HL-60/S4 (cell line): ENCODE measurements around the gene RNF144B.
"Not testable (repeated sequence)": the region's sequence is repeated elsewhere in the genome, so short reads cannot be mapped to it uniquely, and the experiment has no call there.

Experiments used
- in situ Hi-C: fragments of 300-500 bp; cut with MboI; formaldehyde crosslinking; loops from 2 replicates; pipeline ENCODE4 v1.14.3; 2022; ENCODE audit warnings: low sequenced_read_pairs

The RNF144B gene

DNA sequence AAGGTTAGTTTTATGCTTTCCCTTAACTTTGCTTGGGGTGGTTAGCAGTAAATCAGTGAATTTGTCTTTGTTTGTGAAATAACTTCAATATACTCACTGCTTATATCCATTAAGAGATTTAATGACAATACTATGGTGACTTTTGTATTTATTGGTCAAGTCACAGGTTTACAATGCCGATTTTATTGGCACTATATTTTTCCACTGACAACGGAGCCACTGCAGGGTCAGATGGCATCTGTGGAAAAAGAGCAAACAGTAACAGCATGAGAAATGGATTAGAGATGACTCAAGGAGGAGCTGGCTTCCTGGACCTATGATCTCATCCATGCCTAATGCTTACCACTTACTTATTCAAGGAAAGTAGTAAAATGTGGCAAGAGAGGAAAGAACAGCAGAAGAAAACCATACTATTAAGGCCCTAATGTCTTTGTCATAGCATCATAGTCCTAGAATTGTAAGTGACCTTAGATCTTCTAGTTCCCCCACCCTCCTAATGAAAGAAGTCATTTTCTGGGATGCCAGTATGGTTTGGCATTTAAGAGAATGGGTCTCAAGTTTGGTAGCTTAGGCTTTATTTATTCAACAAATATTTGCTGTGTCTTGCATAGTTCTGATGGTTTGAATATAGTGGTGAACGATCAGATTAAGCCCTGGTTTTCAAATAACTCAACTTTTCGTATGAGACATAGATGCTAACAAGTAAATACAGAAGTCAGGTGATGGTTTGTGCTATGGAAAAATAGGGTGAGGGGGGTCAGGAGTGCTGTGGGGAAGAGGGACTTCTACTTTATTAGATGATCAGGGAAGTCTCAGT, 18.5 kb downstream of the RNF144B start:
- in situ Hi-C loops = no loop called here

DNA sequence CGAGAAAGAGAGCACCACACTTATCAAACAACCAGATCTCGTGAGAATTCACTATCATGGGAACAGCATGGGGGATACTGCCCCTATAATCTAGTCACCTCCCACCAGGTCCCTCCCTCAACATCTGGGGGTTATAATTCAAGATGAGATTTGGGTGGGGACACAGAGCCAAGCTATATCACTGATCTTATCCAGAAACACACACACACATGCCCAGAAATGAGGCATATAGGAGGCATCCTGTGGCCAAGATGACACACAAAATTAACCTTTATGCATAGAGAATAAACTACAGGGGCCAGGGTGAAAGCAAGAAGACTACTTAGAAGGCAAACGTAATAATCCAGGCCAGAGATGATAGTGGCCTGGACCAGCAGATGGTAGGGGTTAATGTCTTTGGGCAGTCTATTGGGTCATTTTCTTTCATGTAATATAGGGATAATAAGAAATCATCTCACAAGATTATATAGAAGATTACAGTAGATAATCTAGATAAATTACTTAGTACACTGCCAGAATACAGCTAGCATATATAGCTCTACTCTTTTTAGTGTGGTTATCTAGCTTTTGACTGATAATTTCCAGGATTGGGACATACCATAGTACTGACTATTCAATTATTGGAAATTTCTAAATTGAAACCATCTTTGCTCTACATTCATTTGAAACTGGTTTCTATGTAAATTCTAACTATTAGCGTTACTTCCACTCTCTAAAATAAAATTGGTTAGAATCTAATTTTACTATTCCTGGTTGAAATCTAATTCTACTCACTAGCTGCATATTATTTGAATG, 20.0 kb downstream of the RNF144B start:
- in situ Hi-C loops = no loop called here

DNA sequence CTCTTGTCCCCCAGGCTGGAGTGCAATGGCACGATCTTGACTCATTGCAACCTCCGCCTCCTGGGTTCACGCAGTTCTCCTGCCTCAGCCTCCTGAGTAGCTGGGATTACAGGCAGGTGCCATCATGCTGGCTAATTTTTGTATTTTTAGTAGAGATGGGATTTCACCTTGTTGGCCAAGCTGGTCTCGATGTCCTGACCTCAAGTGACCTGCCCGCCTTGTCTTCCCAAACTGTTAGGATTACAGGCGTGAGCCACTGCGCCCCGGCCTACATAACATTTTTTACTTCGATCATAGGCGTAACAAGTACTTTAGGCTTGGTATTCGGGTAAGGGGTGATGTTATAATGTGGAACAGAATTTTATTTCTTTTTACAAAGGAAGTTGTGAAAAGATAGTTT, 22.5 kb downstream of the RNF144B start:
- in situ Hi-C loops = not testable (repeated sequence)

- in situ Hi-C loops = no loop called here
Measured at GRCh38 chr6:18410412-18410811, 23.3 kb downstream of the RNF144B start.

DNA sequence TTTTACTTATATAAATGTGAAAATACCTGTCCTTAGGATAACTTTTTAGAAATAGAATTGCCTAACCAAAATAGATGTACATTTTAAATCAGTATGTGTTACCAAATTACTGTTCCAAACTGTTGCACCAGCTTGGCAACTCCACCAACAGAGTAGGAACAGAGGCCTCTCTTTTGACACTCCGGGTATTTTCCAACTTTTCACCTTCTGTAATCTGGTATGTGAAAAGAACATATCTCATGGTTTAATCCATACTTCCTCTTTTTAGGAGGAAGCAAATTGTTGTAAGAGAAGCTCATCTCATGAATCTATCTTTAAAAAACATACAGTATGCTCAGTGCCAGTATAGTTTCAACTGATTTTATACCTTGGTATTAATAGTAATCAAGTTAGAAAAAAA, 24.9 kb downstream of the RNF144B start:
- in situ Hi-C loops = no loop called here

DNA sequence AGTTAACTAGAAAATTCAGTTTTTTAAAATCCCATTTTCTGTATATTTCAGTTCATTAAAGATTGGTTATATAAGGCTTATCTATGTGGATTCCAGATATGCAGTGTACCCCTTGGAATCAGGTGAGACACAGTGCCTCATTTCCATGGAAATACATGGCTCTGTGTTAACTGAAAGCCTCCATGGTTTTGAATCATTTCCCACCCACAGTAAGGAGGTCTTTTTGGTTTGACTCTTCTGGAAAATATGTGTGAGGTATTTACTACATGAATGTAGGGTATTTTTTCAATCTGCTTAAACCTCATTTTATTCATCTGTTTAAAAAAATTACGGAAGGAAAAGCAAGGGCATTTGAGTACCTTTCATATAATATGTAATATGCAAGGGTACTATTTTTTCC, 25.5 kb downstream of the RNF144B start:
- in situ Hi-C loops = no loop called here

DNA sequence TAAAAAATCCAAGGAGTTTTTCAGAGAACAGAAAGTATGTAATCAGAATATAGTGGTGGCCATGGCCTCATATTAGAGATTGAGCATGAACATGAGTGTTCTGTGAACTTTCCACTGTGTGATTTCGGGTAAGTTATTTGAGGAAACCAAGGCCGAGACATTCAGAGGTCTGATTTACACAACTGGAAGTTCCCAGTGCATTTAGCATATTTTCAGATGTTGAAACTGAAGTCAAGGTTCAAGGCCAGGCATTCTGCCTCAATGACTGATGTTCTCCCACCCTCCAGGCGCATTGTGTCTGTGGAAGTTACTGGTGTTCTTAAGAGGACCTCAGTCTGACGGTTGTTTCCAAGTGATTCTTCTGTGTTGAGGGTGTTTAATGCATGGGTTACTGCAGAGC, 26.2 kb downstream of the RNF144B start:
- in situ Hi-C loops = no loop called here

DNA sequence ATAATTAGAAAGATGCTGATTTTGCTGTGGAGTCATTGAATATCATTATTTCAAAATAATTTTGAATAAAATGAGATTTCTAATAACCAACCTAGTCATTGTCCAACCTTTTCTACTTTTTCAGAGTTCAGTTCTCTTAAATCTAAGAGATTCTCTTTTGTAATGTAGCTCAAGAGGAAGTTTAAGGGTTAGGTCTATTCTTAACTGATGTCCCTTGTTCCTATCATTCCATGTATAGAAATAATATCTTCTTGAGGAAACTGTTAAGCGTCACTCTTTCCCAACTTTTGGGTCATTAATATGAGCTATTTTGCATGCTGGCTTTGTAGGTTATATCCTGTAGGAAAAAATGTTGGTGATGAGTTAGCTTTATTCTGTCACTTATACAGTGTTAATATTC, 27.0 kb downstream of the RNF144B start:
- in situ Hi-C loops = no loop called here

DNA sequence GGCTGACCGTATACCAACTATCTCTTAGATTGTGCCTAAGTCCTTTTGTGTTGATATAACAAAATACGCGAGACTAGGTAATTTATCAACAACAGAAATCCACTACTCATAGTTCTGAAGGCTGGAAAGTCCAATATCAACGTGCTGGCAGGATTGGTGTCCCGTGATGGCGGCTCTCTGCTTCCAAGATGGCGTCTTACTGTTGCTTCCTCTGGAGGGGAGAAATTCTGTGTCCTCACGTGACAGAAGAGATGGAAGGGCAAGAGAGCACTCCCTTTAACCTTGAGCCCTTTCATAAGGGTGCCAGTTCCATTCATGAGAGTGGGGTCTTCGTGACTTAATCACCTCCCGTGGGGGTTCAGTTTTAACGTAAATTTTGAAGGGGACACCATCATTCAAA, 28.1 kb downstream of the RNF144B start:
- in situ Hi-C loops = no loop called here

GRCh38 chr6:18415671-18416340, 28.7 kb downstream of the RNF144B start:
- in situ Hi-C loops = no loop called here

DNA sequence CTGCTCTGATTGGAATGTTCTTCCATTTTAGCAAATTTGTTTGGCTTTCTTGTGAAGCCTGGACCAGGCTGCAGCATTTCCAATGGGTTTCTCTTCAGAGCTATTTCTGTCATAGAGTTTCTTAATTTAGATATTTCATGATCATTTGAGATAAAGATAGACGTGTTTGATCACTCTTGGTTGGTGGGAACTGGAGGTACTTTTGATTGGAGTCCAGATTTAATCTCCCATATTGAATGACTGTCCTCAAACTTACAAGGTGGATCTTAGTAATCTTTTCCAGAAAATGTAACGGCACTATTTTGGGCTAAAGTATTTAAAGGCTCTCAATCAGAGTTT, 29.2 kb downstream of the RNF144B start:
- in situ Hi-C loops = no loop called here

DNA sequence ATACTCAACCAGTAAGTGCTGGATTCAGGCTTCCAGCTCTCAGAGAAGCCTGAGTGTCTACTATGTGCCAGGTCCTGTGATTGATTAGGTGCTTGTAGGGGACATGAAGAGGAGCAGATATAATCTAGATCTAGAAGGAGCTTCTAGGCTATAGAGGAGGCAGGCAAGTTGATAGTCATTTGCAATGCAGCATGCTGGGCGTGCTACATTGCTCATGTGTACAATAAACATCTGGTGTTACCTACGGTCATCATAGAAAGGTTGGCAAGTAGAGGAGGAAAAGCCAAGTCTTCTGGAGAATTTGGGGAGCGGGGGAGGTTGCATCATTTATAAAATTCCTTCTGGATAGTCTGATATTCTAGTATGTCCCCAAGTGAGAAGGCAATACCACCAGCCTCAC, 33.2 kb downstream of the RNF144B start:
- in situ Hi-C loops = no loop called here

GRCh38 chr6:18422136-18422535, 35.0 kb downstream of the RNF144B start:
- in situ Hi-C loops = no loop called here

GRCh38 chr6:18423426-18423825, 36.3 kb downstream of the RNF144B start:
- in situ Hi-C loops = no loop called here

GRCh38 chr6:18424201-18424600, 37.1 kb downstream of the RNF144B start:
- in situ Hi-C loops = no loop called here

- in situ Hi-C loops = no loop called here
Measured at GRCh38 chr6:18425218-18425617, 38.1 kb downstream of the RNF144B start.

DNA sequence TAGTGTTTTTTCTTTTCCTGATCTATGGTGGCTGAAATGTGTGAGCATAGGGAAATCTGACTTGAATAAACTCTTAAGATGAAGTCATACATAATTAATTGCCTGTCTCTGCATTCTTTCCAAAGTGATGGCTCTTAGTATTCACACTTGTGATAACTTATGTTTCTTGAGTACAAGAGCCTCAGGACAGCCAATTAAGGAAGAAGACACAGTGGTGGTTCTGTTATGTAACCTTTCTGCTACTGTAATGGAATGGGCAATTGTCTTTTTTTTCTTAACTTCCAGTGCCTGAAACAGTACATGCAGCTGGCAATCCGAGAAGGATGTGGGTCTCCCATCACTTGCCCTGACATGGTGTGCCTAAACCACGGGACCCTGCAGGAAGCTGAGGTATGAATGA, 40.1 kb downstream of the RNF144B start:
- in situ Hi-C loops = no loop called here

DNA sequence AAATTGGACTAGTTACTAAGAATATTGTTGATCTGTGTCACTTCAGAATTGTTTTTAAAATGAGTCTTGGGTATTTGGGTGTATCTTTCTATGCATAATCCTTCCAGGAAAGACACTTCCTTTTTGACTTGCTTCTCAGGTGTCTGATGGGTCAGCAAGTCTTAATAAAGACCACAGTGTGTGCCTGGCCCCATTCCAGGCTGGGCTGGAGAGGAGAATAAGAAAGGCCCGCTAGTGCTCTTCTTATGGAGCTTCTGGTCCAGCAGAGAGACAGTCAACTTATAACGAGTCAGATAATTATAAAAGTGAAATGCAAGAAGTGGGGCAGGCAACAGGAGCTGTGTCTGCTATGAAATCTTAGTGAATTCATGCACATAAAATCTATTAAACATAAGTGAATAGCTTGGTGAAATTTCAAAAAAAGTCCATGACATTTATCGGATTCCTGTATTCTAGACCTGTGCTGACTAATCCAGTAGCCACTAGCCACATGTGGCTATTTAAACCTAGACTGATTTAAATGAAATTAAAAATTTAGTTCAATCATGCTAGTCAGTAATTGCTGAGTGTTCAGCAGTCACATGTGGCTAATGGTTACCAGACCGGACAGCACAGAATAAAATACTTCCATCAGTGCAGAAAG, 42.6 kb downstream of the RNF144B start:
- in situ Hi-C loops = no loop called here

DNA sequence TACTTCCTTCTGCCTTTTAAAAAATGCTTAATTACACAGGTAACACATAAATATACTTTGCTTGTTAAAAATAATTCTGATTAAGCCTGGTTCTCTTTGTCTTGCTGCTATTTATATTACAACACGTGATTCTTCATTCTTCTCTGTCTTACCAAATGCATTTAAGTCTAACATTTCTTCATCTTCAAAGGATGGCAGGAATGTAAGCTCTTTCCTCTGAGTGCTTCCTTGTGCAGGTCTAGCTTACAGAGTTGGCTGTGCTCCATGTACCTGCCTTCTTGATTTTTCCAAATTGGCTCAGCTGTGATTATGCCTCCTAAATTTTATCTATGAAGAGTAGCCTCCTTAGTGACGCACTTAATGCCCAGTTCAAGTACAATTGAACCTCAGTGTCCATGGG, 44.4 kb downstream of the RNF144B start:
- in situ Hi-C loops = no loop called here

GRCh38 chr6:18432180-18432579, 45.0 kb downstream of the RNF144B start:
- in situ Hi-C loops = no loop called here

DNA sequence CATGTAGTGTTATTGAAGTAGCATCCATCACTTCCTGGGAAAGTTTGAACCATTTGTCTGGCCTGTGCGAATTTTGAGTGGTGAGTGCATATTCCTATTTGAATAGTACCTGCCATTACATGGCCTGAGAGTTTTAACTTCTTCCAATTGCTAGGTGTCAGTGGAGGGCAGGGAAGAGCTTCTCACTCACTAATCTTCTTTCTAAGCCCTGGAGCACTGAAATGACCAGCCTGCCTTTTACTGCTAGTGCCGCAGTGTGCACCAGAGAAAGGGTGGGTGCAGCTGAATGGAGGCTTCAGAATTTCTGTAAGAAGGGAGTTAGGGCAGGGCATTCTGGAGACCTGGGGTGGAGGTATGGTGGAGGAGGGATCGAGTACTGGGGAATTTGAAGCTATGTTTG, 45.5 kb downstream of the RNF144B start:
- in situ Hi-C loops = no loop called here
